ENCODE data around the gene SSBP3. TPM values are rescaled to one million over a fixed set of nuclear protein-coding genes. Genes with fewer than 3 reads are reported as not detected.
"Not testable (repeated sequence)": the region's sequence is repeated elsewhere in the genome, so short reads cannot be mapped to it uniquely, and the experiment has no call there.

SSBP3 gene
- polyA plus RNA-seq, 6 donors from 2014 or later, result 1.7 to 4.2 (median 2.2) TPM

GRCh38 chr1:54221867-54222484, 184.2 kb downstream of the SSBP3 start:
- peak overlapping the region in 2 of 6 donors; percentile 14 to 31 for H3K27ac Mint-ChIP-seq
- peaks cover 6 to 19% of the 10 kb centered on the region in 2 donors for H3K36me3 Mint-ChIP-seq
- peaks cover 2 to 8% (median 5%) of the 10 kb centered on the region in 3 donors for H3K4me1 Mint-ChIP-seq
- no peak overlapping the region for H3K4me3 Mint-ChIP-seq
- H3K27me3 Mint-ChIP-seq, result no peaks in the 10 kb centered on the region
- no peak for DNase-seq
- no peak for ATAC-seq (ENCODE audit: low read depth in 2 of 2)
- no peaks in the 10 kb centered on the region for H3K9me3 Mint-ChIP-seq

DNA sequence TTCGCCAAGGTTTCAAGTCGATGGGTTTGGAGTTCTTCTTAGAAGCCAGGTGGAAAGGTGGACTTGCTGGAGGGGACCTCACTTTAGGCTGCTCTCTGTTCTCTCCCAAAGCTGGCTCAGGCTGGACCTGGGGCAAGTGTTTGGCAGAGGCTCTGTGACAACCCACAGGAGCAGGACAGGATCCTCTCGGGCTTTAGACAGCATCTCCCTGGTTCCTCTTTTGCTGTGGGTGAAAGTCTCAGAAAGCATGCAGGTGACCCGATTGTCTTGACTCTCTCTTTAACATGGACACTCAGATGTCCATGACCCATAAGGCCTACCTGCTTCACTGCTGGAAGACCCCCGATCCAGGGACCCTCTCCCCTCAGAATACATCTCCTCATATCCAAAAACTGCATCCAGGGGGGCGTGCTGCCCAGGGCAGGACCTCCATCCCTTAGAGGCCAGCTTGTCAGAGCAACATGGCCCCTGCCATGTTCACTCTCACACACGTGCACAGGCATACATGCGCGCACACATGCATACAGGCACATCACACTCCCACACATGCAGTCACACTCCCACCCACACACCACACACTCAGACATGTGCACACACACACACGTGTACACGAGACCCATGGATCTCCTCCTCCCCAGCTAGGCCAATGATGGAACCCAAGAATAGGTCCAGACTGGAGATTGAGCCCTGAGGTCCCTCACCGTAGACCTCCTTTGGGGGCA, 184.9 kb downstream of the SSBP3 start:
- no peak for ATAC-seq (ENCODE audit: low read depth in 2 of 2)
- Mint-ChIP-seq H3K27me3 (no peaks in the 10 kb centered on the region), H3K36me3 (peaks cover 6 to 26% of the 10 kb centered on the region in 2 donors)

GRCh38 chr1:54220004-54220811, 186.0 kb downstream of the SSBP3 start:
- Mint-ChIP-seq H3K27ac (peak overlapping the region in 3 of 6 donors; percentile 36 to 86 (median 80)), H3K36me3 (peaks cover 6 to 27% of the 10 kb centered on the region in 2 donors), H3K4me3 (no peak overlapping the region), H3K4me1 (peaks cover 2 to 8% (median 5%) of the 10 kb centered on the region in 3 donors), H3K27me3 (no peaks in the 10 kb centered on the region), H3K9me3 (no peaks in the 10 kb centered on the region)
- ATAC-seq (ENCODE audit: low read depth in 2 of 2) (no peak), DNase-seq (no peak)

More for the DNA sequence above, 184.9 kb downstream of the SSBP3 start:
- DNase-seq, result no peak
- no peak overlapping the region for H3K4me3 Mint-ChIP-seq
- H3K27ac Mint-ChIP-seq, result peak overlapping the region in 3 of 6 donors; percentile 36 to 64 (median 47)
- peaks cover 2 to 8% (median 5%) of the 10 kb centered on the region in 3 donors for H3K4me1 Mint-ChIP-seq
- H3K9me3 Mint-ChIP-seq, result no peaks in the 10 kb centered on the region

DNA sequence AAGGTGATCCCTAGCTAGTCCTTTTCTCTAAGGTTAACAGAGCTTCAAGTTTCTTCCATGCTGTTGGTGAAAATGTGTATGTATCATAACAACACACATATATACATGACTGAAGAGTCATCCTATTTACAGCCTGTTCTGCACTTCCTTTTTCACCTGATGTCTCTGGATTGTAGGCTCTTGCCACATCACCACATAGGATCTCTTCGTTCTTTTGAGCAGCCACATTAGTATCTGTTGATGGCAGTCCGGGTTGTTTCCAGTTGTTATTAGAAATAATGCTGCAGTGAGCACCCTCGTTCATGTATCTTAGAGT, 186.5 kb downstream of the SSBP3 start:
- Mint-ChIP-seq H3K27ac (peak overlapping the region in 1 of 6 donors; percentile 80), H3K4me1 (peaks cover 2 to 8% (median 5%) of the 10 kb centered on the region in 3 donors), H3K9me3 (no peaks in the 10 kb centered on the region), H3K4me3 (no peak overlapping the region), H3K27me3 (no peaks in the 10 kb centered on the region), H3K36me3 (peaks cover 6 to 27% of the 10 kb centered on the region in 2 donors)
- DNase-seq (no peak), ATAC-seq (ENCODE audit: low read depth in 2 of 2) (no peak)

GRCh38 chr1:54218883-54219687, 187.1 kb downstream of the SSBP3 start:
- no peaks in the 10 kb centered on the region for H3K27me3 Mint-ChIP-seq
- DNase-seq (no peak), ATAC-seq (ENCODE audit: low read depth in 2 of 2) (no peak)
- H3K27ac Mint-ChIP-seq, result peak overlapping the region in 2 of 6 donors; percentile 26 to 79
- no peak overlapping the region for H3K4me3 Mint-ChIP-seq
- peaks cover 6 to 27% of the 10 kb centered on the region in 2 donors for H3K36me3 Mint-ChIP-seq
- peaks cover 2 to 8% (median 5%) of the 10 kb centered on the region in 3 donors for H3K4me1 Mint-ChIP-seq
- no peaks in the 10 kb centered on the region for H3K9me3 Mint-ChIP-seq

- H3K27me3 Mint-ChIP-seq, result no peaks in the 10 kb centered on the region
- peaks cover 0 to 13% (median 5%) of the 10 kb centered on the region in 3 donors for H3K4me1 Mint-ChIP-seq
- peaks cover 14 to 48% of the 10 kb centered on the region in 2 donors for H3K36me3 Mint-ChIP-seq
- no peak overlapping the region for H3K27ac Mint-ChIP-seq
- DNase-seq, result no peak
- no peak overlapping the region for H3K4me3 Mint-ChIP-seq
- no peak for ATAC-seq (ENCODE audit: low read depth in 2 of 2)
- H3K9me3 Mint-ChIP-seq, result no peaks in the 10 kb centered on the region
Observed at GRCh38 chr1:54215523-54215922, 190.7 kb downstream of the SSBP3 start.

GRCh38 chr1:54212872-54213271, 193.3 kb downstream of the SSBP3 start:
- Mint-ChIP-seq H3K9me3 (no peaks in the 10 kb centered on the region), H3K27ac (no peak overlapping the region), H3K4me1 (peaks cover 0 to 13% (median 5%) of the 10 kb centered on the region in 3 donors), H3K4me3 (no peak overlapping the region), H3K27me3 (no peaks in the 10 kb centered on the region), H3K36me3 (peaks cover 22 to 52% of the 10 kb centered on the region in 2 donors)
- ATAC-seq (ENCODE audit: low read depth in 2 of 2) (no peak), DNase-seq (no peak)

- H3K36me3 Mint-ChIP-seq, result peaks cover 25 to 48% of the 10 kb centered on the region in 2 donors
- not testable (repeated sequence) for H3K4me3 Mint-ChIP-seq; DNase-seq; ATAC-seq (ENCODE audit: low read depth in 2 of 2); H3K9me3 Mint-ChIP-seq; H3K27me3 Mint-ChIP-seq; H3K27ac Mint-ChIP-seq
- H3K4me1 Mint-ChIP-seq, result peaks cover 3 to 14% (median 4%) of the 10 kb centered on the region in 3 donors
Observed at GRCh38 chr1:54207896-54208295, 198.3 kb downstream of the SSBP3 start.

GRCh38 chr1:54207287-54207686, 198.9 kb downstream of the SSBP3 start:
- DNase-seq (no peak), ATAC-seq (ENCODE audit: low read depth in 2 of 2) (no peak)
- H3K27ac Mint-ChIP-seq, result peak overlapping the region in 1 of 6 donors; percentile 33
- peaks cover 22 to 43% of the 10 kb centered on the region in 2 donors for H3K36me3 Mint-ChIP-seq
- no peaks in the 10 kb centered on the region for H3K27me3 Mint-ChIP-seq
- peaks cover 9 to 17% (median 10%) of the 10 kb centered on the region in 3 donors for H3K4me1 Mint-ChIP-seq
- H3K4me3 Mint-ChIP-seq, result peak overlapping the region in 1 of 8 donors; percentile 49
- H3K9me3 Mint-ChIP-seq, result no peaks in the 10 kb centered on the region

DNA sequence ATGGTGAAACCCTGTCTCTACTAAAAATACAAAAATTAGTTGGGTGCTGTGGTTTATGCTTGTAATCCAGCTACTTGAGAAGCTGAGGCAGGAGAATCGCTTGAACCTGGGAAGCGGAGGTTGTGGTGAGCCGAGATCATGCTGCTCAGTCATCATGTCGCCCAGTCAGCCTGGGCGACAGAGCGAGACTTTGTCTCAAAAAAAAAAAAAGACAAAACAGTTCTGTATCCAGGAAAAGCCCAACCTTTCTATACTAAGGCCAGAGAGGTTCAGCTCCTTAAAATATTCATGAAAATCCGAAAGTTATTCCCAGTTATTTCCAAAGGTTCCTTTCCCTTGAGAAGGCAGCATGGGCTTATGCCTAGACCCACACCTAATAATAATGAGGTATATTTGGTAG, 202.0 kb downstream of the SSBP3 start:
- Mint-ChIP-seq H3K9me3 (no peaks in the 10 kb centered on the region), H3K36me3 (peaks cover 9 to 30% of the 10 kb centered on the region in 2 donors), H3K27ac (no peak overlapping the region), H3K4me1 (peaks cover 30 to 34% (median 30%) of the 10 kb centered on the region in 3 donors), H3K27me3 (no peaks in the 10 kb centered on the region), H3K4me3 (peak overlapping the region in 1 of 8 donors; percentile 38)
- DNase-seq, result no peak
- ATAC-seq (ENCODE audit: low read depth in 2 of 2), result no peak

DNA sequence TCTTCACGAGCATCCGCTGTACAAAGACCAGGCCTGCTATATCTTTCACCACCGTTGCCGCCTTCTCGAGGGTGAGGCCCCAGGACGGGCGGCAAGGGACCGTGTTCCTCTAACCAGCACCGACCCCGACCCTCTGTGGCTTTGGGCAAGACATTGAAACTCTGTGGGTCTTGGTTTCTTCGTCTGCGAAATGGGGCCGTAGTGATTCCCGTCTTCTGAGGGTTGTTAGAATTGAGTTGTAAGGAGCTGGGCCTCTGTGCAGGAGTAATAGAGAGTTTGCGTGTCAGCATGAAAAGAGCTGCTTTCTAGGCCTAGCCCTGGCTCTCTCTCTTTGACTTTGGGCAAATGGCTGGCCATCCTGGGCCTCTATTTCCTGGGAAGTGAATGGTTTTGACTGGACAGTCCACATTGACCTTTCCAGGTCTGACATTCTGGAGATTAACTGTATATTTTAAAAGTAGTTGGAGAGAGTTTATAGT, 205.6 kb downstream of the SSBP3 start:
- peaks cover 30 to 37% (median 35%) of the 10 kb centered on the region in 3 donors for H3K4me1 Mint-ChIP-seq
- H3K9me3 Mint-ChIP-seq, result no peaks in the 10 kb centered on the region
- DNase-seq, result no peak
- peaks cover 6 to 9% of the 10 kb centered on the region in 2 donors for H3K36me3 Mint-ChIP-seq
- no peaks in the 10 kb centered on the region for H3K27me3 Mint-ChIP-seq
- ATAC-seq (ENCODE audit: low read depth in 2 of 2), result peak in 1 of 2 donors; percentile 2
- H3K27ac Mint-ChIP-seq, result peak overlapping the region in 5 of 6 donors; percentile 85 to 96 (median 93)
- peak overlapping the region; percentile 90 to 98 (median 96) for H3K4me3 Mint-ChIP-seq

GRCh38 chr1:54199765-54200518, 206.3 kb downstream of the SSBP3 start, which contains the start of the genes CYB5RL and MRPL37:
TSS of gene CYB5RL (minus strand) at chr1:54200030. CDS start at chr1:54195616, 4,414 bp downstream.
TSS of gene MRPL37 (plus strand) at chr1:54200167. CDS start at chr1:54200244, 77 bp downstream.
- peak within 1 kb of the TSS; percentile 84 to 96 (median 90) for H3K27ac Mint-ChIP-seq
- H3K4me1 Mint-ChIP-seq, result peaks cover 30 to 36% (median 35%) of the 10 kb centered on the region in 3 donors
- ATAC-seq (ENCODE audit: low read depth in 2 of 2) (peak; percentile 97 to 98), DNase-seq (peak; percentile 90)
- H3K36me3 Mint-ChIP-seq, result peaks cover 0 to 4% of the 10 kb centered on the region in 2 donors
- H3K27me3 Mint-ChIP-seq, result no peaks in the 10 kb centered on the region
- H3K9me3 Mint-ChIP-seq, result no peaks in the 10 kb centered on the region
- H3K4me3 Mint-ChIP-seq, result peak within 1 kb of the TSS; percentile 90 to 98 (median 96)
